ENCODE data around the gene JAG2. TPM values are rescaled to one million over a fixed set of nuclear protein-coding genes. Genes with fewer than 3 reads are reported as not detected.

Gene JAG2
- total RNA-seq, 2 experiments from 2014 or later, result 0.66 to 1.3 TPM

- Mint-ChIP-seq H3K27me3 (peaks cover 1% of the 10 kb centered on the region), H3K4me1 (ENCODE audit: low read depth) (peaks cover 2% of the 10 kb centered on the region), H3K4me3 (no peak overlapping the region), H3K36me3 (ENCODE audit: low read depth) (no peaks in the 10 kb centered on the region), H3K9me3 (no peaks in the 10 kb centered on the region), H3K27ac (no peak overlapping the region)
- H3K9me3 ChIP-seq (ENCODE audit: control insufficient read depth in 1 of 2, insufficient read depth in 1 of 2, low read length in 2 of 2), result no peaks in the 10 kb centered on the region
- intact Hi-C loops (cut with DNase I, micrococcal nuclease), result no loop called here
- no peak overlapping the region for H3K27ac ChIP-seq (ENCODE audit: low read depth in 1 of 2, low read length in 2 of 2)
- peaks cover 18% of the 10 kb centered on the region for H3K4me1 ChIP-seq (ENCODE audit: insufficient read depth, low read length)
- no peak overlapping the region for H3K4me3 ChIP-seq (ENCODE audit: low read length)
- no peak for TF ChIP-seq CTCF (IDR thresholded peaks at IDR 0.05)
- ChIA-PET POLR2A (no interaction called here), CTCF (no interaction called here)
- ATAC-seq (ENCODE audit: poor library complexity) (no peak), DNase-seq (no peak)
- H3K27me3 ChIP-seq (ENCODE audit: control insufficient read depth in 1 of 2, insufficient read depth in 2 of 2, low read length in 2 of 2), result no peaks in the 10 kb centered on the region
- peaks cover 8% of the 10 kb centered on the region for H3K36me3 ChIP-seq (ENCODE audit: insufficient read depth, low read length)
Measured at GRCh38 chr14:105206873-105207272, 38.3 kb upstream of the JAG2 start.

GRCh38 chr14:105205673-105206208 lies 37.2 kb upstream of the JAG2 start:
- Mint-ChIP-seq H3K4me1 (ENCODE audit: low read depth) (peaks cover 6% of the 10 kb centered on the region), H3K4me3 (no peak overlapping the region), H3K36me3 (ENCODE audit: low read depth) (no peaks in the 10 kb centered on the region), H3K9me3 (no peaks in the 10 kb centered on the region), H3K27ac (no peak overlapping the region), H3K27me3 (peaks cover 5% of the 10 kb centered on the region)
- intact Hi-C loops (cut with DNase I, micrococcal nuclease), result no loop called here
- ChIA-PET CTCF (no interaction called here), POLR2A (no interaction called here)
- Histone ChIP-seq H3K27me3 (ENCODE audit: control insufficient read depth in 1 of 2, insufficient read depth in 2 of 2, low read length in 2 of 2) (peaks cover 0 to 6% of the 10 kb centered on the region in 2 experiments), H3K9me3 (ENCODE audit: control insufficient read depth in 1 of 2, insufficient read depth in 1 of 2, low read length in 2 of 2) (no peaks in the 10 kb centered on the region), H3K36me3 (ENCODE audit: insufficient read depth, low read length) (peaks cover 5% of the 10 kb centered on the region), H3K4me1 (ENCODE audit: insufficient read depth, low read length) (peaks cover 26% of the 10 kb centered on the region), H3K27ac (ENCODE audit: low read depth in 1 of 2, low read length in 2 of 2) (no peak overlapping the region), H3K4me3 (ENCODE audit: low read length) (no peak overlapping the region)
- no peak for TF ChIP-seq CTCF (IDR thresholded peaks at IDR 0.05)
- DNase-seq, result no peak
- no peak for ATAC-seq (ENCODE audit: poor library complexity)

GRCh38 chr14:105204931-105205672 lies 36.5 kb upstream of the JAG2 start:
- peaks cover 2% of the 10 kb centered on the region for H3K36me3 ChIP-seq (ENCODE audit: insufficient read depth, low read length)
- ChIA-PET CTCF (interaction anchor here (2.1 kb wide), 1 partner anchor 147 kb away, joined by 6 read pairs; no protein-coding TSS in a partner anchor), POLR2A (no interaction called here)
- DNase-seq (no peak), ATAC-seq (ENCODE audit: poor library complexity) (no peak)
- Mint-ChIP-seq H3K36me3 (ENCODE audit: low read depth) (no peaks in the 10 kb centered on the region), H3K27me3 (peaks cover 11% of the 10 kb centered on the region), H3K4me1 (ENCODE audit: low read depth) (peaks cover 6% of the 10 kb centered on the region), H3K9me3 (no peaks in the 10 kb centered on the region), H3K4me3 (no peak overlapping the region), H3K27ac (peak overlapping the region; percentile 20)
- no peak for TF ChIP-seq CTCF (IDR thresholded peaks at IDR 0.05)
- H3K4me1 ChIP-seq (ENCODE audit: insufficient read depth, low read length), result peaks cover 26% of the 10 kb centered on the region
- H3K4me3 ChIP-seq (ENCODE audit: low read length), result no peak overlapping the region
- H3K27ac ChIP-seq (ENCODE audit: low read depth in 1 of 2, low read length in 2 of 2), result no peak overlapping the region
- intact Hi-C loops (cut with DNase I, micrococcal nuclease), result loop anchor here (5.0 kb wide), 3 partner anchors 77 to 327 kb away; partner anchors contain the start of gene BRF1 (in 1 of the 2)
- H3K27me3 ChIP-seq (ENCODE audit: control insufficient read depth in 1 of 2, insufficient read depth in 2 of 2, low read length in 2 of 2), result peaks cover 2 to 9% of the 10 kb centered on the region in 2 experiments
- no peaks in the 10 kb centered on the region for H3K9me3 ChIP-seq (ENCODE audit: control insufficient read depth in 1 of 2, insufficient read depth in 1 of 2, low read length in 2 of 2)

Data from CD4-positive, alpha-beta T cell (primary cell).